ENCODE measurements around the gene PIGS. TPM values are rescaled to one million over a fixed set of nuclear protein-coding genes. Genes with fewer than 3 reads are reported as not detected.

The PIGS gene
- total and polyA plus RNA-seq, 2 of the 13 experiments (the other 11 are each of a cell fraction or from before 2014, with no cell fraction given): 31.7 to 42.6 TPM

DNA sequence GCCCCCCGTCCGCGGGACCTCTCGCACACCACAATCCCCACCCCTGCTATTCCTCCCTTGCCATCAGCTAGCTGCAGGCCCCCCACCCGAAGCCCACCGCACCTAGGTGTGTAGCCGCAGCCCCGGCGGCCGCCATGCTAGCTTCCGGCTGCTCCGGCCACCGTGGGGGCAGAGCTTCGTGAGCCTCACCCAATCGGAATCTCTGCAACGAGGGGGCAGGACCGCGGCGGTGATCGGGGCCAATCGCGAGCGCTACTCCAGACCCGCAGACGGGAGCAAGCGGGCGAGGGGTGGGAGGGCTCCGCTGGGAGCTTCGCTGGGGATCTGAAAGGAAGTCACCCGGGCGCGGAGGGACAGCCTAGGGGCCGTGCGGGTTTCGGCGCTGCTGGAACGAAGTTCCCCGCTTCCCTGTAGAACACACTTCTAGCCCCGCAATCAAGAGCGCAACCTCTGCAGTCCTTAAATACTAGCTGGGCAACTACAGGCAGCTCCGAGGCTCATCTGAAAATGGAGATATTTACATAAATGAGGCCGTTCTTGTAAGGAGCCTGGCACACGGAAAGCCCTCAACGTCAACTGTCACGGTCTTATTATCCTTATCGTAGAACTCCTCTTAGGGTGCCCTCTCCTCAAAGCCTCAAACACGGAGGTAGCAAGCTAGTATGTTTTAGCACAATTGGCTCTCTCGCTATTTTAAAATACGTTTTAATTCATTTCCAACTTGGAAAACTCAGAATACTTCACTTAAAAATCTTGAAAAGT lies at the start of gene PIGS (continued):
- TF ChIP-seq NR2F6 (IDR thresholded peaks at IDR 0.05) (no peak), NR2F6 (CRISPR knock-in tag; IDR thresholded peaks at IDR 0.05) (0 out of 2 replicates have a peak, but pooled peaks have one; percentile 37), NFYC (CRISPR knock-in tag; IDR thresholded peaks at IDR 0.05) (peak; percentile 88), CENPX (CRISPR knock-in tag; IDR thresholded peaks at IDR 0.05) (no peak), MYC (CRISPR knock-in tag; IDR thresholded peaks at IDR 0.05; ENCODE audit: borderline replicate concordance) (no peak; the same call in 1 of the 2 replicates), RFX5 (IDR thresholded peaks at IDR 0.05; ENCODE audit: low read depth, low read length) (peak; percentile 44; the same call in 1 of the 2 replicates), POLR2G (IDR thresholded peaks at IDR 0.05; ENCODE audit: low read depth, low read length) (peak; percentile 75), MAFG (CRISPR knock-in tag; IDR thresholded peaks at IDR 0.05) (no peak), CHD4 (IDR thresholded peaks at IDR 0.05; ENCODE audit: borderline replicate concordance, low read length) (no peak), HNRNPUL1 (IDR thresholded peaks at IDR 0.05; ENCODE audit: low read depth, low read length) (no peak)
- TF ChIP-seq, protein P1, sequence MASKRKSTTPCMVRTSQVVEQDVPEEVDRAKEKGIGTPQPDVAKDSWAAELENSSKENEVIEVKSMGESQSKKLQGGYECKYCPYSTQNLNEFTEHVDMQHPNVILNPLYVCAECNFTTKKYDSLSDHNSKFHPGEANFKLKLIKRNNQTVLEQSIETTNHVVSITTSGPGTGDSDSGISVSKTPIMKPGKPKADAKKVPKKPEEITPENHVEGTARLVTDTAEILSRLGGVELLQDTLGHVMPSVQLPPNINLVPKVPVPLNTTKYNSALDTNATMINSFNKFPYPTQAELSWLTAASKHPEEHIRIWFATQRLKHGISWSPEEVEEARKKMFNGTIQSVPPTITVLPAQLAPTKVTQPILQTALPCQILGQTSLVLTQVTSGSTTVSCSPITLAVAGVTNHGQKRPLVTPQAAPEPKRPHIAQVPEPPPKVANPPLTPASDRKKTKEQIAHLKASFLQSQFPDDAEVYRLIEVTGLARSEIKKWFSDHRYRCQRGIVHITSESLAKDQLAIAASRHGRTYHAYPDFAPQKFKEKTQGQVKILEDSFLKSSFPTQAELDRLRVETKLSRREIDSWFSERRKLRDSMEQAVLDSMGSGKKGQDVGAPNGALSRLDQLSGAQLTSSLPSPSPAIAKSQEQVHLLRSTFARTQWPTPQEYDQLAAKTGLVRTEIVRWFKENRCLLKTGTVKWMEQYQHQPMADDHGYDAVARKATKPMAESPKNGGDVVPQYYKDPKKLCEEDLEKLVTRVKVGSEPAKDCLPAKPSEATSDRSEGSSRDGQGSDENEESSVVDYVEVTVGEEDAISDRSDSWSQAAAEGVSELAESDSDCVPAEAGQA (IDR thresholded peaks at IDR 0.05; ENCODE audit: low read depth): peak; percentile 84
- TF ChIP-seq, protein P1 (CRISPR knock-in tag; IDR thresholded peaks at IDR 0.05; ENCODE audit: borderline replicate concordance): no peak
- TF ChIP-seq, protein P2, sequence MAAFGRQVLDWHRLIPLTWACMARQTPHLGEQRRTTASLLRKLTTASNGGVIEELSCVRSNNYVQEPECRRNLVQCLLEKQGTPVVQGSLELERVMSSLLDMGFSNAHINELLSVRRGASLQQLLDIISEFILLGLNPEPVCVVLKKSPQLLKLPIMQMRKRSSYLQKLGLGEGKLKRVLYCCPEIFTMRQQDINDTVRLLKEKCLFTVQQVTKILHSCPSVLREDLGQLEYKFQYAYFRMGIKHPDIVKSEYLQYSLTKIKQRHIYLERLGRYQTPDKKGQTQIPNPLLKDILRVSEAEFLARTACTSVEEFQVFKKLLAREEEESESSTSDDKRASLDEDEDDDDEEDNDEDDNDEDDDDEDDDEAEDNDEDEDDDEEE (CRISPR knock-in tag; IDR thresholded peaks at IDR 0.05): peak; percentile 36; the same call in 1 of the 2 replicates
- TF ChIP-seq, protein P3, sequence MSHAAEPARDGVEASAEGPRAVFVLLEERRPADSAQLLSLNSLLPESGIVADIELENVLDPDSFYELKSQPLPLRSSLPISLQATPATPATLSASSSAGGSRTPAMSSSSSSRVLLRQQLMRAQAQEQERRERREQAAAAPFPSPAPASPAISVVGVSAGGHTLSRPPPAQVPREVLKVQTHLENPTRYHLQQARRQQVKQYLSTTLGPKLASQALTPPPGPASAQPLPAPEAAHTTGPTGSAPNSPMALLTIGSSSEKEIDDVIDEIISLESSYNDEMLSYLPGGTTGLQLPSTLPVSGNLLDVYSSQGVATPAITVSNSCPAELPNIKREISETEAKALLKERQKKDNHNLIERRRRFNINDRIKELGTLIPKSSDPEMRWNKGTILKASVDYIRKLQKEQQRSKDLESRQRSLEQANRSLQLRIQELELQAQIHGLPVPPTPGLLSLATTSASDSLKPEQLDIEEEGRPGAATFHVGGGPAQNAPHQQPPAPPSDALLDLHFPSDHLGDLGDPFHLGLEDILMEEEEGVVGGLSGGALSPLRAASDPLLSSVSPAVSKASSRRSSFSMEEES (CRISPR knock-in tag; IDR thresholded peaks at IDR 0.05): 0 out of 2 replicates have a peak, but pooled peaks have one; percentile 15
- TF ChIP-seq, protein P4, sequence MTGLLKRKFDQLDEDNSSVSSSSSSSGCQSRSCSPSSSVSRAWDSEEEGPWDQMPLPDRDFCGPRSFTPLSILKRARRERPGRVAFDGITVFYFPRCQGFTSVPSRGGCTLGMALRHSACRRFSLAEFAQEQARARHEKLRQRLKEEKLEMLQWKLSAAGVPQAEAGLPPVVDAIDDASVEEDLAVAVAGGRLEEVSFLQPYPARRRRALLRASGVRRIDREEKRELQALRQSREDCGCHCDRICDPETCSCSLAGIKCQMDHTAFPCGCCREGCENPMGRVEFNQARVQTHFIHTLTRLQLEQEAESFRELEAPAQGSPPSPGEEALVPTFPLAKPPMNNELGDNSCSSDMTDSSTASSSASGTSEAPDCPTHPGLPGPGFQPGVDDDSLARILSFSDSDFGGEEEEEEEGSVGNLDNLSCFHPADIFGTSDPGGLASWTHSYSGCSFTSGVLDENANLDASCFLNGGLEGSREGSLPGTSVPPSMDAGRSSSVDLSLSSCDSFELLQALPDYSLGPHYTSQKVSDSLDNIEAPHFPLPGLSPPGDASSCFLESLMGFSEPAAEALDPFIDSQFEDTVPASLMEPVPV (CRISPR knock-in tag; IDR thresholded peaks at IDR 0.05): peak; percentile 24; the same call in 1 of the 2 replicates
- TF ChIP-seq, protein P5, sequence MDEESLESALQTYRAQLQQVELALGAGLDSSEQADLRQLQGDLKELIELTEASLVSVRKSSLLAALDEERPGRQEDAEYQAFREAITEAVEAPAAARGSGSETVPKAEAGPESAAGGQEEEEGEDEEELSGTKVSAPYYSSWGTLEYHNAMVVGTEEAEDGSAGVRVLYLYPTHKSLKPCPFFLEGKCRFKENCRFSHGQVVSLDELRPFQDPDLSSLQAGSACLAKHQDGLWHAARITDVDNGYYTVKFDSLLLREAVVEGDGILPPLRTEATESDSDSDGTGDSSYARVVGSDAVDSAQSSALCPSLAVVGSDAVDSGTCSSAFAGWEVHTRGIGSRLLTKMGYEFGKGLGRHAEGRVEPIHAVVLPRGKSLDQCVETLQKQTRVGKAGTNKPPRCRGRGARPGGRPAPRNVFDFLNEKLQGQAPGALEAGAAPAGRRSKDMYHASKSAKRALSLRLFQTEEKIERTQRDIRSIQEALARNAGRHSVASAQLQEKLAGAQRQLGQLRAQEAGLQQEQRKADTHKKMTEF (CRISPR knock-in tag; IDR thresholded peaks at IDR 0.05): no peak
